Heart left ventricle (tissue), 13 donors: ENCODE data around the gene DCDC2.

Experiments used
- POLR2A ChIP-seq, 2 donors: fragments of 450-650 bp; IDR thresholded peaks; one replicate each; pipeline ENCODE4 v1.6.1; 2017; ENCODE audit warnings: antibody characterized with exemption in 2 of 2, mild to moderate bottlenecking in 2 of 2, moderate library complexity in 2 of 2
- TF ChIP-seq, protein P1 (sequence below), 12 donors: fragments of 200-600 bp; sonication (generic) in 4 of 12; IDR thresholded peaks; one replicate each; pipeline versions ENCODE4 v1.5.0 to v1.8.0; 2018 to 2022; ENCODE audit warnings: antibody characterized with exemption in 12 of 12, mild to moderate bottlenecking in 5 of 12
- donor health status: ischemic (EF 13 %, LVEDD 7.1; RV severe dilation, severe dysfunction).
- donor health status: DM: no; HTN: yes; CAD: no.
- donor health status: DM: no; HTN: no; CAD: no.
- donor health status: ischemic (EF 25% LVEDD 6.9; RV normal size, moderate dysfunction).
- donor health status: ischemic (EF 25% LVEDD 5.7; RV mildly dilated, moderate dysfunction).
- donor health status: ischemic (EF 35%, LVEDD 5.7; RV mildly dilated, moderate dysfunction).
- donor health status: nonischemic (EF 11% LVEDD 7.7; RV severe dilation, severe dysfunction).
- donor health status: DM: yes; HTN: yes; CAD: no.
- donor health status: PGD.
- donor health status: ischemic (EF 29% LVEDD 5.4; RV normal size, mild dysfunction).
- donor health status: nonischemic (EF 23%, LVEDD 6.1; RV moderate dilation, normal function).

DNA sequence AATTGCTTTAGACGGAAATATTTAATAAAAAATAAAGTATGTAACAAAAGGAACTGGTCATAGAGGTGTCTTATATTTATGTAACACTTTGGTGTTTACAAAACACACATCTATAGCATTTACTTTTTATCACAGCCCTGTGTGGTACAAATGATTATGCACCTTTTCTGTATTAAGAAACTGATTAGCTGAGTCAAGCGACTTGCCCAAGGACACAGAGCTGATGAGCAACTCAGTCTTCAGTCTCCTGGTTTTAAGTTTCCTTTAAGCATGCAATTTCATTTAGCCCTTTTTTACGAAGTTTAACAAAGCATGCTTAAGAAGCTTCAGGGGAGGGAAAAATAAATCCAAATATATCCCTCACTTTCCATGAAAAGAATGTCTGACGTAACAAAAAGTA lies 2.5 kb downstream of the DCDC2 start:
- TF ChIP-seq, protein P1, sequence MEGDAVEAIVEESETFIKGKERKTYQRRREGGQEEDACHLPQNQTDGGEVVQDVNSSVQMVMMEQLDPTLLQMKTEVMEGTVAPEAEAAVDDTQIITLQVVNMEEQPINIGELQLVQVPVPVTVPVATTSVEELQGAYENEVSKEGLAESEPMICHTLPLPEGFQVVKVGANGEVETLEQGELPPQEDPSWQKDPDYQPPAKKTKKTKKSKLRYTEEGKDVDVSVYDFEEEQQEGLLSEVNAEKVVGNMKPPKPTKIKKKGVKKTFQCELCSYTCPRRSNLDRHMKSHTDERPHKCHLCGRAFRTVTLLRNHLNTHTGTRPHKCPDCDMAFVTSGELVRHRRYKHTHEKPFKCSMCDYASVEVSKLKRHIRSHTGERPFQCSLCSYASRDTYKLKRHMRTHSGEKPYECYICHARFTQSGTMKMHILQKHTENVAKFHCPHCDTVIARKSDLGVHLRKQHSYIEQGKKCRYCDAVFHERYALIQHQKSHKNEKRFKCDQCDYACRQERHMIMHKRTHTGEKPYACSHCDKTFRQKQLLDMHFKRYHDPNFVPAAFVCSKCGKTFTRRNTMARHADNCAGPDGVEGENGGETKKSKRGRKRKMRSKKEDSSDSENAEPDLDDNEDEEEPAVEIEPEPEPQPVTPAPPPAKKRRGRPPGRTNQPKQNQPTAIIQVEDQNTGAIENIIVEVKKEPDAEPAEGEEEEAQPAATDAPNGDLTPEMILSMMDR (IDR thresholded peaks at IDR 0.05) = no peak
- no peak for TF ChIP-seq POLR2A (IDR thresholded peaks at IDR 0.05)
